LNCaP clone FGC (cell line): ENCODE results near the gene ADPRS.

ENCODE experiments used
- DNase-seq: peaks from one replicate; pipeline ENCODE4 v3.0.0-alpha.2; 2011; ENCODE audit warnings: low read depth
- H3K4me3 ChIP-seq: 2 replicates; pipeline ENCODE4 v1.5.1; 2011; ENCODE audit warnings: mild to moderate bottlenecking, low read depth, low read length, control low read depth
- TF ChIP-seq, protein P1 (sequence below): IDR thresholded peaks from 2 replicates; pipeline ENCODE4 v1.5.1; 2012; ENCODE audit warnings: mild to moderate bottlenecking; ENCODE audit not compliant: control insufficient read depth, insufficient read depth; ENCODE audit errors: extremely low read depth

The ADPRS gene

DNA sequence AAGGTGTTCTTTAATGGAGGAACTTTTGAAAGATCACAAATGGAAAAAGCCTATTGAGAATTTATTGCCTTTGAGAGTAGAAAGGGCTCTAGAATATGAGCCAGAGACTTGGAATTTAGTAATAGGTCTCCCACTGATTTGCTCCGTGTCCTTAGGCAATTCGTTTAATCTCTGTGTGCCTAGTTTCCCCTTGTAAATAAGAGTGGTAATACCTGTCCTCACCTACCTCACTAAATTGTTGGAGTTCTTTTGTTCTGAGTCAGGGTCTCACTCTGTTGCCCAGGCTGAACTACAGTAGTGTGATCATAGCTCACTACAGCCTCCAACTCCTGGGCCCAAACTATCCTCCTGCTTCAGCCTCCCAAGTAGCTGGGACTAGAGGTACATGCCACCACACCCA, 19.8 kb upstream of the ADPRS start:
- TF ChIP-seq, protein P1, sequence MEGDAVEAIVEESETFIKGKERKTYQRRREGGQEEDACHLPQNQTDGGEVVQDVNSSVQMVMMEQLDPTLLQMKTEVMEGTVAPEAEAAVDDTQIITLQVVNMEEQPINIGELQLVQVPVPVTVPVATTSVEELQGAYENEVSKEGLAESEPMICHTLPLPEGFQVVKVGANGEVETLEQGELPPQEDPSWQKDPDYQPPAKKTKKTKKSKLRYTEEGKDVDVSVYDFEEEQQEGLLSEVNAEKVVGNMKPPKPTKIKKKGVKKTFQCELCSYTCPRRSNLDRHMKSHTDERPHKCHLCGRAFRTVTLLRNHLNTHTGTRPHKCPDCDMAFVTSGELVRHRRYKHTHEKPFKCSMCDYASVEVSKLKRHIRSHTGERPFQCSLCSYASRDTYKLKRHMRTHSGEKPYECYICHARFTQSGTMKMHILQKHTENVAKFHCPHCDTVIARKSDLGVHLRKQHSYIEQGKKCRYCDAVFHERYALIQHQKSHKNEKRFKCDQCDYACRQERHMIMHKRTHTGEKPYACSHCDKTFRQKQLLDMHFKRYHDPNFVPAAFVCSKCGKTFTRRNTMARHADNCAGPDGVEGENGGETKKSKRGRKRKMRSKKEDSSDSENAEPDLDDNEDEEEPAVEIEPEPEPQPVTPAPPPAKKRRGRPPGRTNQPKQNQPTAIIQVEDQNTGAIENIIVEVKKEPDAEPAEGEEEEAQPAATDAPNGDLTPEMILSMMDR, result no peak
- DNase-seq, result no peak
- no peak overlapping the region for H3K4me3 ChIP-seq

DNA sequence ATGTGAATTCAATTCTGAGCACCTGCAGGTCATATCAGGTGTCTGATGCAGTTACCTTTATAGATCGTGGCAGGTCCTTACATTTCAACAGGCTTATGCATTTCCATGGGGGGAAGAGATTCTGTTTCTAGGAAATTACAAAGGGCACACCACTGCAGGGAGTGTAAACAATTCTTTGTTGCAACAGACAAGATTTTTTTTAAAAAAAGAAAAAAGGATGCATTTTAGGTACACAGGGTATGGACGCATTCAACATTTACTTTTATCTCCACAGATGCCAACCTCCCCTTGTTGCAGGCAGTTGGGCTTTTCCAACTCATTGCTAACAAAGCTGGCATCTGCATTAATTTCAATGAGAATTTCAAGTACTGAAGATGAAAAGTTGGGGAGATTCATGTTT, 18.3 kb upstream of the ADPRS start:
- TF ChIP-seq, protein P1, result no peak
- no peak for DNase-seq
- no peak overlapping the region for H3K4me3 ChIP-seq

DNA sequence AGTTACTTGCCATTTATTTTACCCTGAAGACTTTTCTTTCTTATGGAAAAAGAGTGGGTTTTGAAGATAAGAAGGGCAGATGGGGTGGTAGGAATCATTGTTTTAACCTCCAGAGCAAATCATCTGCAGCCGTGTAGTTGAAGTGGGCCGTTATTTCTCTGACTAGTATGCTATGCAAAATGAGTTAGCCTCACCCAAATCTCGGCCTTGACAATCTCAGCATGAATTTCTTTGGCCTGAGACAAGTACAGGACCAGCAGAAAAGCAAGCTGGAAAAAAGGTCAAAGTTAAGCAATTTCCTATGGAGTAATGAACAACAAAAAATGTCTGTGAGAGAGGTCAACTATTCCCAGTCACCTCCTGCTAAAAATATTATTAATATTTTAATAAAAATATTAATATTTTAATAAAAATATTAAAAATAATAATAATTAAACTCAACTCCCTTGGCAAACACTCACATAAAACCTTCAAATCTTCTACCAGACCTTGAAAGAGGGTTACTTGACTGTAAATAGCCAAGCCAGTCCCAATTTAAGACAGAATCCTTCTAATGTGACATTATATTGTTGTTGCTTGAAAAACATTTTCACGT, 11.6 kb upstream of the ADPRS start:
- no peak overlapping the region for H3K4me3 ChIP-seq
- DNase-seq, result no peak
- TF ChIP-seq, protein P1, result no peak

DNA sequence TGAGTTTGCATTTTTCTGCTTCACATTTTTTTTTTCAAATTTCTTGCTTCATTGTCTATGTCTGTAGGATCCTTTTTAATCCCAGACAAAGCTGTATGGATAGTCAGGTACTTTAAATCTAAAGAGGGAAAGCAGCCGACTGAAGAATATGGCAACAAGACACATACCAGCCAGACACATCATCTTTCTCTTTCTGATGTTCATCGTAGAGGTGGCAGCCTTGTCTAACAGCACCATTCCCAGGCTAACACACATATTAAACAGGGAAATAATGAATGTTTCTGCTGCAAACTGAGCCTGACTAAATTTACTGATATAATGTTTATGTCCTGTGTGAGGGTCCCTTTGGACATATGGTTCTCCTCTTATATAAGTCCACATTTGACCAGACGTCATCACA, 8.5 kb upstream of the ADPRS start:
- DNase-seq, result no peak
- TF ChIP-seq, protein P1, result no peak
- H3K4me3 ChIP-seq, result no peak overlapping the region

DNA sequence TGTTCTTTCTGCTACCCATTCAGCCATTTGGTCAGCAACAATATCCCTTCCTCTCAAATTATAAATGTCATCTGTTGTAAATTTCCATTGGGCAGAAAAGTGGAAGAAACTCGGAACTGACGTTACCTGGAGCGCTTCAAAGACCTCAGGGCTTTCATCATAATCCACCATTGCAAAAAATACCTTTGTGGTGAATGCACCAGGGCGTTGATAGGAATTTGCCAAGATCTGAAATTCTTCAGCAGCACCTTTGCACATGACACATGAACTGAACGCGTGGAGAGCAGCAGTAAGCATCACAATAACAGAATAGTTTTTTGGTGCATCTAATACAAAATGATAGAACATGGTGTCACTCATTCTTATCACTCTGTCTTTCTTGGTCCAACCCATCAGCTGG, 7.9 kb upstream of the ADPRS start:
- no peak for DNase-seq
- H3K4me3 ChIP-seq, result no peak overlapping the region
- TF ChIP-seq, protein P1, result no peak

DNA sequence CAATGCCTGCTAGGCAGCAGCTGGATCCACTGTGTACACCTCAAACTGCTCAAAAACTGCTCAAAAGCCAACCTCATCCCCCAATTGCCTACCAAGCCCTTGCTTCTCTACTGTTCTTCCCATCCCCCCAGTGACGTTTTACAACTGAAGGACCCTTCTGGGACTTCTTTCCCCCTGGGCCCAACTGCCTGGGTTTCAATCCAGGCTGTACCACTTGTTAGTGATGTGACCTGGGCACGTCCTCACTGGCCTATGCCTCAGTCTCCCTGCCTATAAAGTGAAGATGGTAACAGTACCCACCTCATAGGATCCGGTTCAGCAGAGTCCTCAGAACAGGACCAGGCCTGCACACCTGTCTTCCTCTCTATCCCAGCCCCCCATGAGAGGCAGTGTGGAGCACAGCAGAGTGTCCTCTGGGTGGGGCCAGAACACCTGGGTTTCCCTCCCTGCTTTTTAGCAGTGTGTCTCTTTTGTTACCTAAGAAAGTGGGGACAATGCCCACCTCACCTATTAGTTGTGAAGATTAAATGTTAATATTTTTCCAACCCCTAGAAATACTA, 6.7 kb upstream of the ADPRS start:
- H3K4me3 ChIP-seq, result no peak overlapping the region
- DNase-seq, result no peak
- TF ChIP-seq, protein P1, result no peak

DNA sequence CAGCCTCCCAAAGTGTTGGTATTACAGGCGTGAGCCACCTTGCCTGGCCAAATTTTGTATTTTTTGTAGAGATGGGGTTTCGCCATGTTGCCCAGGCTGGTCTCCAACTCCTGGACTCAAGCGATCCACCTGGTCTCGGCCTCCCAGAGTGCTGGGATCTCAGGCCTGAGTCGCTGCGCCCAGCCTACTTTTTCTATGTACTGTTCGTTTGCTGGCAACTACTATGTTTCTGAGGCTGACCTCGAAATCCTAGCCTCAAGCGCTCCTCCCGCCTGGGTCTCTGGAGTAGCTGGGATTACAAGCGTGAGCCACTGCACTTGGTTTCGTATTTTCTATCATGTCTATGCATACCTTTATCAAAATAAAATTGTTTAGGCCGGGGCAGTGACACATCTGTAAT, 5.5 kb upstream of the ADPRS start:
- DNase-seq, result no peak
- H3K4me3 ChIP-seq, result no peak overlapping the region

More for the DNA sequence above, 5.5 kb upstream of the ADPRS start:
- TF ChIP-seq, protein P1, result no peak
